HepG2 (cell line): Measurements from ENCODE around the gene IRS1. TPM values are rescaled to one million over a fixed set of nuclear protein-coding genes. Genes with fewer than 3 reads are reported as not detected.

Source experiments
- ADNP ChIP-seq: sonication (generic); formaldehyde crosslinking; IDR thresholded peaks from 2 replicates; pipeline ENCODE4 v1.4.0; 2020; ENCODE audit warnings: missing genetic modification reagents
- DNMT3B ChIP-seq: conservative IDR thresholded peaks from 2 replicates; pipeline ENCODE4 v1.6.1; 2016; ENCODE audit warnings: missing biosample characterization, control low read depth
- FOXK1 ChIP-seq: sonication (generic); formaldehyde crosslinking; IDR thresholded peaks from 2 replicates; pipeline ENCODE4 v1.4.0; 2020; ENCODE audit warnings: low read depth, missing genetic modification reagents, borderline replicate concordance
- HOXA5 ChIP-seq: sonication (generic); formaldehyde crosslinking; IDR thresholded peaks from 2 replicates; pipeline ENCODE4 v1.4.0; 2020; ENCODE audit warnings: missing genetic modification reagents
- KIAA2018 ChIP-seq: sonication (generic); formaldehyde crosslinking; IDR thresholded peaks from 2 replicates; pipeline ENCODE4 v1.5.0; 2020; ENCODE audit warnings: mild to moderate bottlenecking, missing genetic modification reagents, borderline replicate concordance
- MED13 ChIP-seq: sonication (generic); formaldehyde crosslinking; IDR thresholded peaks from 2 replicates; pipeline ENCODE4 v1.5.0; 2020; ENCODE audit warnings: missing genetic modification reagents
- NR2F1 ChIP-seq, 2 experiments: fragments of 450-650 bp in 1 of 2; formaldehyde crosslinking in 1 of 2; IDR thresholded peaks; 2 replicates each; pipeline versions ENCODE4 v1.5.0 to v1.6.1; 2016 to 2020; ENCODE audit warnings: mild to moderate bottlenecking in 1 of 2, missing compliant biosample characterization in 1 of 2, missing genetic modification reagents in 1 of 2, moderate library complexity in 1 of 2
- TCF7 ChIP-seq: sonication (generic); IDR thresholded peaks from 2 replicates; pipeline ENCODE4 v1.6.1; 2016; ENCODE audit warnings: antibody characterized with exemption, low read depth
- TFAP4 ChIP-seq: sonication (generic); IDR thresholded peaks from 2 replicates; pipeline ENCODE4 v1.6.1; 2016; ENCODE audit warnings: low read depth, borderline replicate concordance
- ZBTB42 ChIP-seq: sonication (generic); formaldehyde crosslinking; IDR thresholded peaks from 2 replicates; pipeline ENCODE4 v1.5.0; 2020; ENCODE audit warnings: mild to moderate bottlenecking, missing genetic modification reagents
- ZIK1 ChIP-seq: sonication (generic); formaldehyde crosslinking; IDR thresholded peaks from 2 replicates; pipeline ENCODE4 v1.5.0; 2020; ENCODE audit warnings: mild to moderate bottlenecking, low read depth, missing genetic modification reagents, borderline replicate concordance
- ZNF121 ChIP-seq: sonication (generic); formaldehyde crosslinking; IDR thresholded peaks from 2 replicates; pipeline ENCODE4 v1.5.0; 2020; ENCODE audit warnings: mild to moderate bottlenecking, missing genetic modification reagents
- ZNF543 ChIP-seq: sonication (generic); formaldehyde crosslinking; IDR thresholded peaks from 2 replicates; pipeline ENCODE4 v1.4.0; 2020; ENCODE audit warnings: mild to moderate bottlenecking, missing genetic modification reagents
- ZNF644 ChIP-seq: IDR thresholded peaks from 2 replicates; pipeline ENCODE4 v1.6.1; 2016; ENCODE audit warnings: low read depth
- polyA plus RNA-seq, 8 experiments: library from polyadenylated mRNA; depleted of rRNA in 3 of 8; stranded (reverse) in 7 of 8; unstranded in 1 of 8; fragments of >200 nt; fragmentation: Illumina TruSeq in 4 of 8; extraction: Trizol in 4 of 8; gene quantifications; 2 replicates each; pipeline versions ENCODE4 v1.2.1 to v1.2.3, GENCODE V29; 2011 to 2016; ENCODE audit warnings: low read depth in 4 of 8, missing spikeins in 1 of 8, mixed read lengths in 1 of 8; ENCODE audit not compliant: insufficient read depth in 1 of 8
- total RNA-seq, 5 experiments: library from RNA; depleted of rRNA; stranded (reverse); fragments of >200 nt; fragmentation: Illumina TruSeq; extraction: Trizol; gene quantifications; 2 replicates each; pipeline ENCODE4 v1.2.3, GENCODE V29; 2016; ENCODE audit warnings: low read depth in 1 of 5
- TF ChIP-seq, protein P1 (sequence below): sonication (generic); formaldehyde crosslinking; conservative IDR thresholded peaks from 2 replicates; pipeline ENCODE4 v1.8.0; 2022; ENCODE audit warnings: mild to moderate bottlenecking, moderate library complexity, missing genetic modification reagents
- TF ChIP-seq, protein P2 (sequence below): sonication (generic); formaldehyde crosslinking; IDR thresholded peaks from 2 replicates; pipeline ENCODE4 v1.8.0; 2022; ENCODE audit warnings: mild to moderate bottlenecking, missing genetic modification reagents

Gene IRS1
- total and polyA plus RNA-seq, 2 of the 13 experiments (the other 11 are each of a cell fraction or from before 2014, with no cell fraction given), result 8.7 to 9.0 TPM

DNA sequence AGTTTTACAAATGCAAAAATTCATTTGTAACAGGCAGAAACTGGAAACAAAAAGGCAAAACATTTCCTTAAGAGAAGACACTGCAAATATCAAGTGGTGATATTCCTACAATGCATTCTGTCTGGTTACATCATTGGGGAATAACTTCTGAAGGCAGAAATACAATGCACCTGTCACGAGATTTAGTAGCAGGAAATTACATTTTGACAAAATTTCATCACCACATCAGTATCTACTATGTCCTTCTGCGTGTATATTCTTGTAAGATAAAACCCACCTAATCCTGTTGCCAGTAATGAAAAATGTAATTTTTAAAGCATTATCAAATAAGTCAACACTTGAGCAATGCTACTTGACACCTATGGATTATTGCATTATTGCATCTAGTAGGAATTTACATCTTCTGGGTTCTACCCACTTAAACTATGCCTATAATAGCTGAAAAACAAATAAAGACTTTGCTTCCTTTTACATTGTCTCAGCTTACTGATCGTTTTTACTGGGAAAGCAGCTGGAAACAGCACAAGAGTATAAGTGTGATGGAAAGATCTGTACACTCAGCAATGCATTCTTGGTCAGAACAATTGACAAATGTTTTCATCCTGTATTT lies 59.5 kb downstream of the IRS1 start (continued):
- TF ChIP-seq, protein P1, sequence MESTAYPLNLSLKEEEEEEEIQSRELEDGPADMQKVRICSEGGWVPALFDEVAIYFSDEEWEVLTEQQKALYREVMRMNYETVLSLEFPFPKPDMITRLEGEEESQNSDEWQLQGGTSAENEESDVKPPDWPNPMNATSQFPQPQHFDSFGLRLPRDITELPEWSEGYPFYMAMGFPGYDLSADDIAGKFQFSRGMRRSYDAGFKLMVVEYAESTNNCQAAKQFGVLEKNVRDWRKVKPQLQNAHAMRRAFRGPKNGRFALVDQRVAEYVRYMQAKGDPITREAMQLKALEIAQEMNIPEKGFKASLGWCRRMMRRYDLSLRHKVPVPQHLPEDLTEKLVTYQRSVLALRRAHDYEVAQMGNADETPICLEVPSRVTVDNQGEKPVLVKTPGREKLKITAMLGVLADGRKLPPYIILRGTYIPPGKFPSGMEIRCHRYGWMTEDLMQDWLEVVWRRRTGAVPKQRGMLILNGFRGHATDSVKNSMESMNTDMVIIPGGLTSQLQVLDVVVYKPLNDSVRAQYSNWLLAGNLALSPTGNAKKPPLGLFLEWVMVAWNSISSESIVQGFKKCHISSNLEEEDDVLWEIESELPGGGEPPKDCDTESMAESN (CRISPR knock-in tag), result no peak
- 0 out of 2 replicates have a peak, but pooled peaks have one; percentile 17 for TF ChIP-seq ZNF543 (CRISPR knock-in tag)
- TF ChIP-seq ZNF644 (CRISPR knock-in tag), result no peak
- no peak for TF ChIP-seq MED13 (CRISPR knock-in tag)
- no peak for TF ChIP-seq ZBTB42 (CRISPR knock-in tag)
- no peak for TF ChIP-seq ADNP (CRISPR knock-in tag)
- no peak for TF ChIP-seq TCF7
- TF ChIP-seq NR2F1 (CRISPR knock-in tag; IDR thresholded peaks at IDR 0.05), result no peak
- no peak for TF ChIP-seq FOXK1 (CRISPR knock-in tag)
- no peak for TF ChIP-seq TFAP4
- no peak for TF ChIP-seq DNMT3B (CRISPR knock-in tag)
- TF ChIP-seq, protein P2, sequence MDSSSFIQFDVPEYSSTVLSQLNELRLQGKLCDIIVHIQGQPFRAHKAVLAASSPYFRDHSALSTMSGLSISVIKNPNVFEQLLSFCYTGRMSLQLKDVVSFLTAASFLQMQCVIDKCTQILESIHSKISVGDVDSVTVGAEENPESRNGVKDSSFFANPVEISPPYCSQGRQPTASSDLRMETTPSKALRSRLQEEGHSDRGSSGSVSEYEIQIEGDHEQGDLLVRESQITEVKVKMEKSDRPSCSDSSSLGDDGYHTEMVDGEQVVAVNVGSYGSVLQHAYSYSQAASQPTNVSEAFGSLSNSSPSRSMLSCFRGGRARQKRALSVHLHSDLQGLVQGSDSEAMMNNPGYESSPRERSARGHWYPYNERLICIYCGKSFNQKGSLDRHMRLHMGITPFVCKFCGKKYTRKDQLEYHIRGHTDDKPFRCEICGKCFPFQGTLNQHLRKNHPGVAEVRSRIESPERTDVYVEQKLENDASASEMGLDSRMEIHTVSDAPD (CRISPR knock-in tag), result no peak
- TF ChIP-seq HOXA5 (CRISPR knock-in tag), result no peak
- no peak for TF ChIP-seq KIAA2018 (CRISPR knock-in tag)
- TF ChIP-seq ZNF121 (CRISPR knock-in tag), result no peak
- no peak for TF ChIP-seq ZIK1 (CRISPR knock-in tag)
